GM18505 (cell line): ENCODE measurements around the gene USH2A.
"Not testable (repeated sequence)": the region's sequence is repeated elsewhere in the genome, so short reads cannot be mapped to it uniquely, and the experiment has no call there.

Experiments
- ATAC-seq: cut with Tn5 transposase; IDR thresholded peaks from one replicate; pipeline ENCODE4 v1.9.1; 2021; ENCODE audit not compliant: unreplicated experiment
- POLR2A ChIP-seq: IDR thresholded peaks from 4 replicates; pipeline ENCODE4 v1.6.1; 2011; ENCODE audit warnings: borderline replicate concordance; ENCODE audit not compliant: insufficient read depth, insufficient read length; ENCODE audit errors: extremely low read depth

The USH2A gene

DNA sequence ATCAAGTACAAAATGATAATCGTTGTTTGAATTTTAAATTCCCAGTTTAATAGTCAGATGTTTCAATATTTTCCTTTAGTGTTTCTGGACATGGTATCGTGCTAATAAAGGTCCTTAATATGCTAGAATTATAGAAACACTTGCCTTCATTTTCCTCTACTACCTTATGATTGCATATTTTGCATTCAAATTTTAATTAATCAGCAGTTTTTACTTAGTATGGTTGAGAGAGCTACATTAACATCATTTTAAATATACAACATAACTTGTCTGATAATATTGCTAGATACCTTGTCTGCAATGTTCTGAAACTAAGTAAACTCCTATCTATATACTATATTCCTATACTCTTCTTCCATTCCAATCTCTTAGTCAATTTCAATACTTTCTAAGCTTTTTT is 66.3 kb downstream of the USH2A start:
- TF ChIP-seq POLR2A: no peak
- no peak for ATAC-seq

DNA sequence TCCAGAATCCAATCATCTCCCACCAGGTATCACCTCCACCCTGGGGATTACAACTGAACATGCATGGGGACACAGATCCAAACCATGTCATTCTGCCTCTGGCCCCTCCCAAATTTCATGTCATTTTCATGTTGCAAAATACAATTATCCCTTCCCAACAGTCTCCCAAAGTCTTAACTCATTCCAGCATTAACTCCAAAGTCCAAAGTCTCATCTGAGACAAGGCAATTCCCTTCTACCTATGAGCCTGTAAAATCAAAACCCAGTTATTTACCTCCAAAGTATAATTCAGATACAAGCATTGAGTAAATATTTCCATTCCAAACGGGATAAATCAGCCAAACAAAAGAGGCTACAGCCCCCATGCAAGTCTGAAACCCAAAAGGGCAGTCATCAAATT is 73.1 kb downstream of the USH2A start:
- no peak for TF ChIP-seq POLR2A
- no peak for ATAC-seq

DNA sequence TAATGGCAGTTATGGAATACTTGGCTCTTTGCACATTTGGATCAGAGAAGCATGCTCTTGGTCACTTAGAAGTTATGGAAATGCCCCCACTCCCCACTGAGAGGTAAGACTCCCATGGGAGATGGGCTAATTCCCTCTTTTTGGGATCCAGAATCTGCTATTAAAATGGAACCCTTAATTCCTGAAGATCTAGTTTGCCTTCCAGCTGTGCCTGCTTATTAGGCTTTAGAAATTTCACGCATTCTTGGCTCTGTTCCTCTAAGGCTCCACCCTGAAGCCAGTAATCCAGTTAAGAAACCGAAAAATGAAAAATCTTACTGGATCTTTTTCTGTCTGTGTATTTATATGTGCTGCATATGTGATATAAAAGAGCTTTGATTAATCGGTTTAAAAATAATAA is 76.7 kb downstream of the USH2A start:
- no peak for ATAC-seq
- no peak for TF ChIP-seq POLR2A

DNA sequence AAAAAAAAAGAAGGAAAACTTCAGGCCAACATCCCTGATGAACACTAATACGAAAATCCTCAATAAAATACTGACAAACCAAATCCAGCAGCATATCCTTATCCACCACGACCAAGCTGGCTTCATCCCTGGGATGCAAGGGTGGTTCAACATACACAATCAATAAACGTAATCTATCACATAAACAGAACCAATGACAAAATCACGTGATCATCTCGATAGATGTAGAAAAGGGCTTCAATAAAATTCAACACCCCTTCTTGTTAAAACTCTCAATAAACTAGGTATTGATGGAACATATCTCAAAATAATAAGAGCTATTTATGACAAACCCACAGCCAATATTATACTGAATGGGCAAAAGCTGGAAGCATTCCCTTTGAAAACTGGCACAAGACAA is 82.7 kb downstream of the USH2A start:
- ATAC-seq: not testable (repeated sequence)

DNA sequence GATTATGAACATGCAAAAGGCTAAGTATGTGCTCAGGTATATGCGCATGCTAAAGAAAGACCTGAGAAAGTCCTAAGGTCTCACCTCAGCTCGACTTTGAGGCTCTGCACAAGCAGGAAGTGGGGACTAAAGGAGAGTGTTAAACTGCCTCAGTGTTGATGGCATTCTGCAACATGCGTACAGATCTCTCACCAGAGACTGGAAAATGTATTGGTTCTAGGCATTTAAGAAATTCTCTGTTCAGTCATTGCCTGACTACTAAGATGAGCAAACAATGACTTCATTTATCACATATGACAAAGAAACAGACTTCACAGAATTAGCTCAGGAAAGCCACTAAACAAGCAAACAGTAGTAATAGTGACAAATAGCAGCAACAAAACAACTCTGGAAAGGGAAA is 90.8 kb downstream of the USH2A start:
- no peak for ATAC-seq
- no peak for TF ChIP-seq POLR2A

DNA sequence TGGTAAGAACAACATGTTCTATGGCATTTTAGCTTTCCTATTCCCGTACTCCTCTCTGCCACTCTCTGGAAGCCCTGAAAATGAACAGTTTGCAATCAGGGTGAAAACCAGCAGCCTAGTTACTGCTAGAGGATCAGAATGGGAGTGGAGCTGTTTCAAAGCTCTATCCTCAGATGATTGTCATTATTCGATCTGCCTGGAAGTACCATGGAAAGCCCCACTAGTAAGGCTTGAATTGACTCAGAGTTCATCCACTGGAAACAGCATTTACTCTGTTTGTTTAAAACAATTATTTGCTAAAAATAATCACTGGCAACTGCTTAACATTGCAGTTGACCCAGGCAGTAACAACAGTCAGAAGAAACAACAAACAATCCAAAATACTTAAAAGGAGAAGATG is 91.2 kb downstream of the USH2A start:
- no peak for ATAC-seq
- no peak for TF ChIP-seq POLR2A

DNA sequence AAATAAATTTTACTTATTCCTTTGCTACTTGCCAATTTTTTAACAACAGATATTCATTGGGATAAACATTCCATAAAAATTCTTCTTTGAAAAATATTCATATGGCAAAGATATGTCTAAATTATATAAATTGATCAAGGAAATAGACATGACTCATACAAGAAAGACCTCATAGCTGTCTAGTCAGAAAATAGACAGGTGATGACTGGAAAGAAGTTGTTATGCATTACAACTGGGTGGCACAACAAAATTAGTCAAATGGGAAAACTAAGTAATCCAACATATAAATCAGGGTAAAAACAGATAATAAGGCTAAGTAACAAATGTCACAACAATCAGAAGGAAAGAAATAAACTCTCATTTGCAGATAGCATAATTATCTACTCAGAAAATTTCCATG is 92.0 kb downstream of the USH2A start:
- ATAC-seq: no peak
- TF ChIP-seq POLR2A: no peak

DNA sequence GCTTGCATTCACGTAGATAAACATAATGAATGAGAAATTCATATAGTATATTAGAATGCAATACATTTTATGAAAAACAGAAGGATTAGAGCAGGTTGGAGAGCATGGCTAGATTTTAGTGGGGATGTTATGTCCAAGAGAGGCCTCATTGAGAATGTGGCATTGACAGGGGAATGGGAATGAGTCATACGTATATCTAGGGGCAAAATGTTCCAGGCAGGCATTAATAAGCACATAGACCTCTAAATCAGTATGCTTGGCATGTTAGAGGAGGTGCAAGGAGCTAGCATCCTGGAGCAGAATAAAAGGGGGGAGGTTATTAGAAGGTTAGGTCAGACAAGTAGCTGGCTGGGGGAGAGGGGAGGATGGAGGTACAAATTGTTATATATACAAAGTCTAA is 93.0 kb downstream of the USH2A start:
- TF ChIP-seq POLR2A: no peak
- ATAC-seq: no peak

DNA sequence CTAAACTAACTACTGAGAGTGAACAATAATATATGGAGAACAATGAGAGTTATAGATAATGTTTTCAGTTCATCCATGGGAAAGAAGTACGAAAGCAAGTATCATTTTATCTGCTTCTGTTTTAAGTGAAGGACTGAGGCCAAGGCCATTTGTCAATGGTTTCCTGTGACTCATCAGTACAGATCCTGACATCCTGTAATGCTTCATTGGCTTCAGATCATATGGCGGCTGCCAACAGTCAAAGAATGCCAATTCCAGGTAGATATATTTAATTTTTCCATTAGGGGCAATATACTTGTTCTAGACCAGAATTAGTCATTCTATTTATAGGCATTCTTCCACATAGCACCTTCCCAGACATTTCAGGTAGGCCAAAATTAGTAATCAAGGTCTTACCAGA is 97.3 kb downstream of the USH2A start:
- TF ChIP-seq POLR2A: no peak
- no peak for ATAC-seq

DNA sequence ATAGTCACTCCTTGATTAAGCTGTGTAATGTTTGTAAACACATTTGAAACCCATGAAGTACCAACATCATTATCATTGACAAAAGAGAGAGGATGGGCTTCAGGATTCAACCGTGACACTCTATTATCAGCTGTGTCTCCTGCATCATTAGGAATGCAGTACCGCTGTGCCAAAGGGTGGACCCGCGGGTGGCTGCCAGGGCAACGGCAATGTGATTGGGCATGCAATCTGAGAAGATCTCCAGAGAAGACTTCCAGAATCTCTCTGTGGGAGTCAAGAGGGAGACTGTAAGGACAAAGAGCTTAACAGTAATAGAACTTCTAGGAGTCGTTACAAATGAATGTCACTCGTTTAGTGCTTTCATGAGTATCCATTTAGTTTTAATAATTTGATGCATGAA is 97.9 kb downstream of the USH2A start:
- TF ChIP-seq POLR2A: no peak

DNA sequence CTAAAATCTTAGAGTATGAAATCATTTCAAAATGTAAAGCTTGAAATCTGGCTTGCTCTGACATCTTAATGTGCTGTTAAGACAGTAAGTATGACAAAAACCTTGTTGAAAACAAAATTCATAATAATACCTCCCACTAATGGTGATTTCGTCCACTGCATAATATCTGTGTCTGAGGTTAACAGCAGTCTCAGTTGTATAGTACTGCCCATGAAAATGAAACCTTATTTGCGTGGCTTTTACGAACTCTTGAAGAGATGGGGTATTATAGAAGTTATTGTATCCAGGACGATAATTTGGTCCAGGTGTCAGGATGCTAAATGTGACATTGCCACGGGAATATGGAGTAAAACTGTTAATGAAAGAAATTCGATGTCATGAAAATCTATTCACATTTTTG is 99.9 kb downstream of the USH2A start:
- TF ChIP-seq POLR2A: no peak
- ATAC-seq: no peak

More for the DNA sequence above, 97.9 kb downstream of the USH2A start:
- ATAC-seq: no peak

DNA sequence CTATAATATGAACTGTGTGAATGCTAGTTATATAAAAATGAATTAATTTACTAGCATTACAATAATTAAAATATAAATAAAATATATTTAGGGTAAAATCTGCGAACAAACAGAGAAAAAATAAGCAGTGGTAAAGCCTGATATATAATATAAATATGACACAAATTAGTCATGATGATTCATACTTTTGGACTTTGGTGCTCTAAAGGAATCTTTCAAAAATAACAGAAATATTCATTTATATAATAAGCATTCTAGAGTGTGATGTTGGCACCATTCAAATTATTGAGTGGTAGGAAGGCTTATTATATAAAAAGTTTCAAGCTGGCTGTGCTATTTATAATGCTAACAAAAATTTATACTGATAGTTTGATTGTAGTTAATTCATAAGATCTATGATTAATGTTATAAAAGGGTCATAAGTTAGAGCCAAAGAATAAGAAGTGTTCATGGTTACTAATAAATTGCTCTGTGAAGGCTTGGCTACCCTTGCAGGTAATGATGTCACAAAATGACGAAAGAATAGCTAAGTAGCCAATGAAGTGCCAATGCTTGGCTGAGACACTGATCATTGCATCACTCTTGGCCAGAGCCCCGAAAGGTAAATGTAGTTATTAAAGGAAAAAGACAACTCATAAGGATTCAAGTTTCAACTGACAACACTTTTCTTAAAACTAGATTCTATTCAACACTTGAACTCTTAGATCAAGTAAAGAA is 108.7 kb downstream of the USH2A start:
- no peak for TF ChIP-seq POLR2A
- no peak for ATAC-seq

DNA sequence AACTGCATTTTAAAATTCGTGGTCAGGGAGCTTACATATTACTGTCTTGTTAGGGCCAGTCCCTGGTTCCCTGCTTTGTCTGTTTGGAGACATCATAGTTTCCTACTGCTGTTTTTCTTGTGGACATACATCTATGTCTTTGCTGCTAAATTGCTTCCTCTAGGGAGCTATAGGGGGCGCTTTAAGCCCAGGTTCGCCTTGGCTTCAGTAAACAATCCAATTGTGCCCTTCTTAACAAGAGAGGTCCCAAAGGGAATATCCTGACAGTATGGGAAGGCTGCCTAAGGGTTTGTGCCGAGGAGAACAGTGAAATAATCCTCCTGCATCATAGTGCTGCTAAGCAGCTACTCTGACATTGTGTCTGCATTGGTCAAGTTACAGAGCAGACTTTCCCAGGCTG is 112.5 kb downstream of the USH2A start:
- ATAC-seq: peak; percentile 60

DNA sequence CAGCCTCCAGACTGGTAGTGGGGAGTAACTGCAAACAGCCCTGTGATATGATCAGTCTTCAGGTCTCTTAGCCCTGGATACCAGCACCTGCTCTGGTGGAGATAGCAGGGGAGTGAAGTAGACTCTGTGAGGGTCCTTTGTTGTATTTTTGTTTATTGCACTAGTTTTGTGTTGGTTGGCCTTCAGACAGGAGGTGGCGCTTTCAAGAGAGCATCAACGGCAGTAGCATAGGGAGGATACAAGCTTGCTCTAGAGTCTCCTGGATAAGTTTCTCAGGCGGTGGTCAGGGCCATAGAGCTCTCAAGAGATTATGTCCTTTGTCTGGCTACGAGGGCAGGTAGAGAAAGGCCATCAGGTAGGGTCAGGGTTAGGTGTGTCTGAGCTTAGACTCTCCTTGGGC is 116.4 kb downstream of the USH2A start:
- no peak for TF ChIP-seq POLR2A
- no peak for ATAC-seq

More for the DNA sequence above, 112.5 kb downstream of the USH2A start:
- TF ChIP-seq POLR2A: no peak

DNA sequence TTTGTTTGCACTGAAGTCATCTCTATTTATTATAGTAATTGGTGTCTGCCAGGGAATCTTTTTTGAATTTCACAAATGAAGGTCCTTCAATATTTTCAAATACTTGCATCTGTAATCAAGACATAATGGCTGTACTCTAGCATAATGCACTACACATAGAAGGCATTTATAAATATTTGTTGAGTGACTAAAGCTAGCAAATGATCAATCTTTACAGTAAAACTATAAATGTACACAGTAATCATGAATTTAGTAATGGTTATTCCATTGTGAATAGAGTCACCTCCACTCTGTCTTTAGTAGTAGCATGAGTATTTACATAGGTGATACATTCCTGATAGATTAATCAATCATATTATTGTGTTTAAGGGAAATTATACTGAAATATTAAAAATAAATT is 119.6 kb downstream of the USH2A start:
- ATAC-seq: no peak

DNA sequence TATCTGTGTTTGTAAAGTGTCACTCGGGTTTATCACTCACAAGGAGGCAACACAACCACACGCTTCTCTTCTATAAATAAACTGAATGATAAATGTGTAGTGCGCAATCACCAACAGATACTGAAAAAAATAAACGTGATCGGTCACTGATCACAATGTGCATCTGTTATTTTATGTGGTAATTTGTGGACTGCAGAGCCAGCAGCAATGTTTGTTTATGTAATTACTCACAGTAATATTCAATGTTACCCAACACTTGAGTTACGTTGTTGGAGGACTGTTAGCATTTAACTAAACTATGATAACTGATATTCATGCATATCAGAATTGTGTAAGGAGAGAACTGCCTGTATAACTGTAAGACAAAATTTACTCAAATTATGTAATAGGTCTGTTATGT is 129.6 kb downstream of the USH2A start:
- TF ChIP-seq POLR2A: no peak
- ATAC-seq: no peak

More for the DNA sequence above, 119.6 kb downstream of the USH2A start:
- no peak for TF ChIP-seq POLR2A

DNA sequence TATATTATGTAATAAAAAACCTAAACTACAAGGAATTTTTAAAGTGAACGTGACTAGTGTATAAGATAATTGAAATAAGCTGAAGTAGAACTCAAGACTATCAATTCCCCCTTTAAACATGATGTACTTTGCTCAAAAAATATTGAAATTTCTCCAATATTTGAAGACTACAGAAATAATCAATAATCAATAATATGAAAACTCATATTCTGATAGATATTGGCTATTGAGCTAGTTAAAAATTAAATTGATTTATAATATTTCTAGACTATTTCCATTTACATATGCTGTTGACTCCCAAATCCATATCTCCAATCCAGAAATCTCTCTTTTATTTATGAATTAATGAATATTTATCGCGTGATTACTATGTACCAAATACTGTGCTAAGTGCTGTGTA is 133.2 kb downstream of the USH2A start:
- no peak for ATAC-seq
- TF ChIP-seq POLR2A: no peak
